ENCODE results near the gene RAI1.

DNA sequence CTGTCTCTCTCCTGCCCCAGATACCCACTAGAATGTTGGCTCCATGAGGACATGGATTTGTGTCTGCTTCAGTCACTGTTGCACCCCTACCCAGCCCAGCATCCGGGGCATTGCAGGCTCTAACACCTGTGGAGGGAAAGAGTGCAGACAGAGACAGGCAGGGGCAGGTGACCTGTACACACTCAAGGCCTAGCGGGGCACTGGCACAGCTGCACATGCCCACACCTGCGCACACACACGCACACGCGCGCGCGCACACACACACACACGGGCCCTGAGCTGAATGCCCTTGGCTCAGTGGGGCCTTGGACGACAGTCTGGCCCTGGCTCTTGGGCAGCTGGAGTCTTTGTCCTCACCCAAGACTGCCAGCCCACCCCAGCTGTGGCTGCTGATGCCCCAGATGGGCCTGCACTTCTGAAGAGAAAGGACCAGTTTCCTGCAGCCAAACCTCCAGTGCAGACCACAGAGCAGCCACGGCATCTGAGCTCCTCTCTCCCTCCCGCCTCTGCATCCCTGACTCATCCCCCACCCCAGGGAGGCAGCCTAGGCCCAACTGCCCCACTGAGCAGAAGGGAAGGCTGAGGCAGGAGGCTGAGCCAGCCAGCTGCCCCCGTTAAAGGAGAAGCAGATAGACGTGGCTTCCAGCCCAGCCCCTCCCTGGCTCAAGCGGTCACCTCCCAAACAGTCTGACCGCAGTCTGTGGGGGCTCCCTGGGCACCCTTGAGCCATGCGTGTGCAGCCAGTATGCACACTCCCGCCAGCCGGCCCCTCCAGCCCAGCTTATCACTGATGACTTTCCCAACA lies 12.3 kb upstream of the RAI1 start:
- TF ChIP-seq, protein P1, sequence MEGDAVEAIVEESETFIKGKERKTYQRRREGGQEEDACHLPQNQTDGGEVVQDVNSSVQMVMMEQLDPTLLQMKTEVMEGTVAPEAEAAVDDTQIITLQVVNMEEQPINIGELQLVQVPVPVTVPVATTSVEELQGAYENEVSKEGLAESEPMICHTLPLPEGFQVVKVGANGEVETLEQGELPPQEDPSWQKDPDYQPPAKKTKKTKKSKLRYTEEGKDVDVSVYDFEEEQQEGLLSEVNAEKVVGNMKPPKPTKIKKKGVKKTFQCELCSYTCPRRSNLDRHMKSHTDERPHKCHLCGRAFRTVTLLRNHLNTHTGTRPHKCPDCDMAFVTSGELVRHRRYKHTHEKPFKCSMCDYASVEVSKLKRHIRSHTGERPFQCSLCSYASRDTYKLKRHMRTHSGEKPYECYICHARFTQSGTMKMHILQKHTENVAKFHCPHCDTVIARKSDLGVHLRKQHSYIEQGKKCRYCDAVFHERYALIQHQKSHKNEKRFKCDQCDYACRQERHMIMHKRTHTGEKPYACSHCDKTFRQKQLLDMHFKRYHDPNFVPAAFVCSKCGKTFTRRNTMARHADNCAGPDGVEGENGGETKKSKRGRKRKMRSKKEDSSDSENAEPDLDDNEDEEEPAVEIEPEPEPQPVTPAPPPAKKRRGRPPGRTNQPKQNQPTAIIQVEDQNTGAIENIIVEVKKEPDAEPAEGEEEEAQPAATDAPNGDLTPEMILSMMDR (conservative IDR thresholded peaks at IDR 0.05; ENCODE audit: low read depth in 2 of 2): no peak
- TF ChIP-seq POLR2AphosphoS5 (IDR thresholded peaks at IDR 0.05; ENCODE audit: low read depth): no peak
- TF ChIP-seq REST (IDR thresholded peaks at IDR 0.05; ENCODE audit: unreplicated experiment): no peak
- TF ChIP-seq EZH2phosphoT487 (IDR thresholded peaks at IDR 0.05; ENCODE audit: unreplicated experiment): no peak
- TF ChIP-seq EZH2 (IDR thresholded peaks at IDR 0.05; ENCODE audit: low read depth, unreplicated experiment): no peak
- TF ChIP-seq STAT1 (IDR thresholded peaks at IDR 0.05; ENCODE audit: unreplicated experiment): no peak
- TF ChIP-seq, protein P2, sequence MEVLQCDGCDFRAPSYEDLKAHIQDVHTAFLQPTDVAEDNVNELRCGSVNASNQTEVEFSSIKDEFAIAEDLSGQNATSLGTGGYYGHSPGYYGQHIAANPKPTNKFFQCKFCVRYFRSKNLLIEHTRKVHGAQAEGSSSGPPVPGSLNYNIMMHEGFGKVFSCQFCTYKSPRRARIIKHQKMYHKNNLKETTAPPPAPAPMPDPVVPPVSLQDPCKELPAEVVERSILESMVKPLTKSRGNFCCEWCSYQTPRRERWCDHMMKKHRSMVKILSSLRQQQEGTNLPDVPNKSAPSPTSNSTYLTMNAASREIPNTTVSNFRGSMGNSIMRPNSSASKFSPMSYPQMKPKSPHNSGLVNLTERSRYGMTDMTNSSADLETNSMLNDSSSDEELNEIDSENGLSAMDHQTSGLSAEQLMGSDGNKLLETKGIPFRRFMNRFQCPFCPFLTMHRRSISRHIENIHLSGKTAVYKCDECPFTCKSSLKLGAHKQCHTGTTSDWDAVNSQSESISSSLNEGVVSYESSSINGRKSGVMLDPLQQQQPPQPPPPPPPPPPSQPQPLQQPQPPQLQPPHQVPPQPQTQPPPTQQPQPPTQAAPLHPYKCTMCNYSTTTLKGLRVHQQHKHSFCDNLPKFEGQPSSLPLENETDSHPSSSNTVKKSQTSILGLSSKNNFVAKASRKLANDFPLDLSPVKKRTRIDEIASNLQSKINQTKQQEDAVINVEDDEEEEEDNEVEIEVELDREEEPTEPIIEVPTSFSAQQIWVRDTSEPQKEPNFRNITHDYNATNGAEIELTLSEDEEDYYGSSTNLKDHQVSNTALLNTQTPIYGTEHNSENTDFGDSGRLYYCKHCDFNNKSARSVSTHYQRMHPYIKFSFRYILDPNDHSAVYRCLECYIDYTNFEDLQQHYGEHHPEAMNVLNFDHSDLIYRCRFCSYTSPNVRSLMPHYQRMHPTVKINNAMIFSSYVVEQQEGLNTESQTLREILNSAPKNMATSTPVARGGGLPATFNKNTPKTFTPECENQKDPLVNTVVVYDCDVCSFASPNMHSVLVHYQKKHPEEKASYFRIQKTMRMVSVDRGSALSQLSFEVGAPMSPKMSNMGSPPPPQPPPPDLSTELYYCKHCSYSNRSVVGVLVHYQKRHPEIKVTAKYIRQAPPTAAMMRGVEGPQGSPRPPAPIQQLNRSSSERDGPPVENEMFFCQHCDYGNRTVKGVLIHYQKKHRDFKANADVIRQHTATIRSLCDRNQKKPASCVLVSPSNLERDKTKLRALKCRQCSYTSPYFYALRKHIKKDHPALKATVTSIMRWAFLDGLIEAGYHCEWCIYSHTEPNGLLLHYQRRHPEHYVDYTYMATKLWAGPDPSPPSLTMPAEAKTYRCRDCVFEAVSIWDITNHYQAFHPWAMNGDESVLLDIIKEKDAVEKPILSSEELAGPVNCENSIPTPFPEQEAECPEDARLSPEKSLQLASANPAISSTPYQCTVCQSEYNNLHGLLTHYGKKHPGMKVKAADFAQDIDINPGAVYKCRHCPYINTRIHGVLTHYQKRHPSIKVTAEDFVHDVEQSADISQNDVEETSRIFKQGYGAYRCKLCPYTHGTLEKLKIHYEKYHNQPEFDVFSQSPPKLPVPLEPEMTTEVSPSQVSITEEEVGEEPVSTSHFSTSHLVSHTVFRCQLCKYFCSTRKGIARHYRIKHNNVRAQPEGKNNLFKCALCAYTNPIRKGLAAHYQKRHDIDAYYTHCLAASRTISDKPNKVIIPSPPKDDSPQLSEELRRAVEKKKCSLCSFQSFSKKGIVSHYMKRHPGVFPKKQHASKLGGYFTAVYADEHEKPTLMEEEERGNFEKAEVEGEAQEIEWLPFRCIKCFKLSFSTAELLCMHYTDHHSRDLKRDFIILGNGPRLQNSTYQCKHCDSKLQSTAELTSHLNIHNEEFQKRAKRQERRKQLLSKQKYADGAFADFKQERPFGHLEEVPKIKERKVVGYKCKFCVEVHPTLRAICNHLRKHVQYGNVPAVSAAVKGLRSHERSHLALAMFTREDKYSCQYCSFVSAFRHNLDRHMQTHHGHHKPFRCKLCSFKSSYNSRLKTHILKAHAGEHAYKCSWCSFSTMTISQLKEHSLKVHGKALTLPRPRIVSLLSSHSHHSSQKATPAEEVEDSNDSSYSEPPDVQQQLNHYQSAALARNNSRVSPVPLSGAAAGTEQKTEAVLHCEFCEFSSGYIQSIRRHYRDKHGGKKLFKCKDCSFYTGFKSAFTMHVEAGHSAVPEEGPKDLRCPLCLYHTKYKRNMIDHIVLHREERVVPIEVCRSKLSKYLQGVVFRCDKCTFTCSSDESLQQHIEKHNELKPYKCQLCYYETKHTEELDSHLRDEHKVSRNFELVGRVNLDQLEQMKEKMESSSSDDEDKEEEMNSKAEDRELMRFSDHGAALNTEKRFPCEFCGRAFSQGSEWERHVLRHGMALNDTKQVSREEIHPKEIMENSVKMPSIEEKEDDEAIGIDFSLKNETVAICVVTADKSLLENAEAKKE (CRISPR knock-in tag; IDR thresholded peaks at IDR 0.05): no peak
- no peak for TF ChIP-seq CREB1 (CRISPR knock-in tag; IDR thresholded peaks at IDR 0.05; ENCODE audit: low read depth)
- no peak for TF ChIP-seq JUNB (IDR thresholded peaks at IDR 0.05; ENCODE audit: unreplicated experiment)
- no peak for TF ChIP-seq NANOG (IDR thresholded peaks at IDR 0.05; ENCODE audit: borderline replicate concordance)
- no peak for TF ChIP-seq ZNF331 (CRISPR knock-in tag; IDR thresholded peaks at IDR 0.05; ENCODE audit: low read depth)

Measured in GM23338 (cell line).